Tibial artery (tissue), 4 donors: Measurements from ENCODE around the gene KCNMB1.
A peak's percentile ranks its signal among the peaks of the same experiment; 100 is the strongest.

Experiments used
- DNase-seq, 2 donors: peaks; one replicate each; pipeline ENCODE4 v3.0.0-alpha.2; 2019
- H3K27ac ChIP-seq, 2 donors: fragments of 200-600 bp; sonication (generic) in 1 of 2; 1 replicate in 1 of 2; 2 replicates in 1 of 2; pipeline ENCODE4 v1.5.1; 2018 to 2019; ENCODE audit warnings: mild to moderate bottlenecking in 1 of 2
- H3K27me3 ChIP-seq, 2 donors: fragments of 200-600 bp; sonication (generic) in 1 of 2; one replicate each; pipeline versions ENCODE4 v1.5.1 to v1.6.0; 2016 to 2019
- H3K36me3 ChIP-seq, 3 donors: fragments of 200-600 bp; sonication (generic) in 2 of 3; one replicate each; pipeline ENCODE4 v1.5.1; 2016 to 2019; ENCODE audit warnings: mild to moderate bottlenecking in 2 of 3
- H3K4me1 ChIP-seq, 4 donors: fragments of 200-600 bp; sonication (generic) in 2 of 4; 1 replicate in 3 of 4; 2 replicates in 1 of 4; pipeline ENCODE4 v1.5.1; 2016 to 2019
- H3K4me3 ChIP-seq, 2 donors: fragments of 200-600 bp; sonication (generic) in 1 of 2; 1 replicate in 1 of 2; 2 replicates in 1 of 2; pipeline ENCODE4 v1.5.1; 2018 to 2019; ENCODE audit warnings: mild to moderate bottlenecking in 2 of 2
- H3K9me3 ChIP-seq, 3 donors: fragments of 200-600 bp; sonication (generic) in 1 of 3; one replicate each; pipeline ENCODE4 v1.5.1; 2016 to 2019
- CTCF ChIP-seq, 2 experiments: fragments of 200-600 bp in 1 of 2; fragments of 450-650 bp in 1 of 2; IDR thresholded peaks; one replicate each; pipeline ENCODE4 v1.5.1; 2017 to 2019; ENCODE audit warnings: antibody characterized with exemption in 2 of 2, mild to moderate bottlenecking in 1 of 2, moderate library complexity in 1 of 2
- intact Hi-C: fragments of 100-400 bp; cut with DNase I; formaldehyde crosslinking; loops from one replicate; pipeline ENCODE4 v1.15.0; 2023; ENCODE audit warnings: low total_unique reads

KCNMB1 gene

GRCh38 chr5:170423692-170424091 is 34.5 kb upstream of the KCNMB1 start:
- Histone ChIP-seq H3K27me3 (peaks cover 0 to 24% of the 10 kb centered on the region in 2 donors), H3K9me3 (no peaks in the 10 kb centered on the region), H3K36me3 (no peaks in the 10 kb centered on the region), H3K27ac (no peak overlapping the region), H3K4me3 (no peak overlapping the region), H3K4me1 (no peaks in the 10 kb centered on the region)
- TF ChIP-seq CTCF (IDR thresholded peaks at IDR 0.05) = no peak
- intact Hi-C loops = no loop called here
- no peak for DNase-seq

- H3K4me3 ChIP-seq = no peak overlapping the region
- no peaks in the 10 kb centered on the region for H3K4me1 ChIP-seq
- H3K27me3 ChIP-seq = peaks cover 0 to 11% of the 10 kb centered on the region in 2 donors
- H3K27ac ChIP-seq = no peak overlapping the region
- no peak for DNase-seq
- no peaks in the 10 kb centered on the region for H3K36me3 ChIP-seq
- intact Hi-C loops = loop anchor here (2.0 kb wide), 1 partner anchor 153 kb away; no protein-coding TSS in a partner anchor
- no peaks in the 10 kb centered on the region for H3K9me3 ChIP-seq
- no peak for TF ChIP-seq CTCF (IDR thresholded peaks at IDR 0.05)
Measured at GRCh38 chr5:170421826-170422225, 32.7 kb upstream of the KCNMB1 start.

- no peaks in the 10 kb centered on the region for H3K4me1 ChIP-seq
Measured at GRCh38 chr5:170420806-170421412, 31.7 kb upstream of the KCNMB1 start.

GRCh38 chr5:170419643-170420042 is 30.5 kb upstream of the KCNMB1 start:
- Histone ChIP-seq H3K27me3 (no peaks in the 10 kb centered on the region), H3K27ac (no peak overlapping the region), H3K4me1 (no peaks in the 10 kb centered on the region), H3K36me3 (peaks cover 0 to 7% (median 0%) of the 10 kb centered on the region in 3 donors), H3K9me3 (no peaks in the 10 kb centered on the region), H3K4me3 (no peak overlapping the region)
- intact Hi-C loops = loop anchor here (2.0 to 10.0 kb wide), 2 partner anchors 151 to 315 kb away; partner anchors contain the start of gene FOXI1
- TF ChIP-seq CTCF (IDR thresholded peaks at IDR 0.05) = no peak
- no peak for DNase-seq

More at GRCh38 chr5:170420806-170421412, 31.7 kb upstream of the KCNMB1 start:
- intact Hi-C loops = loop anchor here (2.0 kb wide), 1 partner anchor 152 kb away; no protein-coding TSS in a partner anchor
- H3K27ac ChIP-seq = no peak overlapping the region
- peaks cover 0 to 4% of the 10 kb centered on the region in 2 donors for H3K27me3 ChIP-seq
- TF ChIP-seq CTCF (IDR thresholded peaks at IDR 0.05) = peak; percentile 72 to 81
- no peaks in the 10 kb centered on the region for H3K36me3 ChIP-seq
- DNase-seq = peak; percentile 61 to 73
- no peaks in the 10 kb centered on the region for H3K9me3 ChIP-seq
- H3K4me3 ChIP-seq = no peak overlapping the region

- no peak for DNase-seq
- H3K9me3 ChIP-seq = no peaks in the 10 kb centered on the region
- intact Hi-C loops = loop anchor here (10.0 kb wide), 1 partner anchor 314 kb away; the partner anchor contains the start of gene FOXI1
- no peak for TF ChIP-seq CTCF (IDR thresholded peaks at IDR 0.05)
- no peaks in the 10 kb centered on the region for H3K27me3 ChIP-seq
- no peaks in the 10 kb centered on the region for H3K4me1 ChIP-seq
- H3K4me3 ChIP-seq = no peak overlapping the region
- H3K27ac ChIP-seq = no peak overlapping the region
- peaks cover 0 to 11% (median 0%) of the 10 kb centered on the region in 3 donors for H3K36me3 ChIP-seq
Measured at GRCh38 chr5:170418736-170419135, 29.6 kb upstream of the KCNMB1 start.
